ENCODE results near the gene C1orf116.

Gene C1orf116

GRCh38 chr1:207032528-207033017 is at the start of gene C1orf116:
TSS of gene C1orf116 (minus strand) at chr1:207032756. CDS start at chr1:207027598, 5,158 bp downstream.
- no peak for DNase-seq (ENCODE audit: low read depth)

- no peak for DNase-seq (ENCODE audit: low read depth)
These were observed 49.2 kb upstream of the C1orf116 start for GRCh38 chr1:207081806-207082205.

GRCh38 chr1:207081088-207081487 is 48.5 kb upstream of the C1orf116 start:
- DNase-seq (ENCODE audit: low read depth), result no peak

- no peak for DNase-seq (ENCODE audit: low read depth)
These were observed 47.2 kb upstream of the C1orf116 start for GRCh38 chr1:207079706-207080241.

- no peak for DNase-seq (ENCODE audit: low read depth)
These were observed 46.1 kb upstream of the C1orf116 start for GRCh38 chr1:207078578-207079132.

GRCh38 chr1:207077470-207078377 is 45.2 kb upstream of the C1orf116 start:
- DNase-seq (ENCODE audit: low read depth), result peak; percentile 75

GRCh38 chr1:207077012-207077411 is 44.5 kb upstream of the C1orf116 start:
- no peak for DNase-seq (ENCODE audit: low read depth)

- no peak for DNase-seq (ENCODE audit: low read depth)
These were observed 43.8 kb upstream of the C1orf116 start for GRCh38 chr1:207076181-207076955.

- no peak for DNase-seq (ENCODE audit: low read depth)
These were observed 41.6 kb upstream of the C1orf116 start for GRCh38 chr1:207073906-207074820.

GRCh38 chr1:207072233-207072632 is 39.7 kb upstream of the C1orf116 start:
- no peak for DNase-seq (ENCODE audit: low read depth)

- no peak for DNase-seq (ENCODE audit: low read depth)
These were observed 38.9 kb upstream of the C1orf116 start for GRCh38 chr1:207071426-207071825.

GRCh38 chr1:207070811-207071210 is 38.3 kb upstream of the C1orf116 start:
- DNase-seq (ENCODE audit: low read depth), result no peak

GRCh38 chr1:207069858-207070506 is 37.4 kb upstream of the C1orf116 start:
- no peak for DNase-seq (ENCODE audit: low read depth)

- no peak for DNase-seq (ENCODE audit: low read depth)
These were observed 36.5 kb upstream of the C1orf116 start for GRCh38 chr1:207069061-207069460.

- DNase-seq (ENCODE audit: low read depth), result no peak
These were observed 35.1 kb upstream of the C1orf116 start for GRCh38 chr1:207067665-207068064.

GRCh38 chr1:207067185-207067584 is 34.6 kb upstream of the C1orf116 start:
- DNase-seq (ENCODE audit: low read depth), result no peak

GRCh38 chr1:207064561-207064960 is 32.0 kb upstream of the C1orf116 start:
- no peak for DNase-seq (ENCODE audit: low read depth)

GRCh38 chr1:207063014-207063413 is 30.5 kb upstream of the C1orf116 start:
- DNase-seq (ENCODE audit: low read depth), result no peak

GRCh38 chr1:207062058-207062457 is 29.5 kb upstream of the C1orf116 start:
- no peak for DNase-seq (ENCODE audit: low read depth)

- DNase-seq (ENCODE audit: low read depth), result no peak
These were observed 28.0 kb upstream of the C1orf116 start for GRCh38 chr1:207060596-207060995.

- DNase-seq (ENCODE audit: low read depth), result no peak
These were observed 27.3 kb upstream of the C1orf116 start for GRCh38 chr1:207059881-207060280.
